CD14-positive monocyte (primary cell): Measurements from ENCODE around the gene CHRNB4. TPM values are rescaled to one million over a fixed set of nuclear protein-coding genes. Genes with fewer than 3 reads are reported as not detected.
"Not testable (repeated sequence)": the region's sequence is repeated elsewhere in the genome, so short reads cannot be mapped to it uniquely, and the experiment has no call there.

Experiments used
- DNase-seq, 3 donors: peaks; one replicate each; pipeline ENCODE4 v3.0.0-alpha.2; 2011 to 2022
- H2AFZ ChIP-seq: 2 replicates; pipeline ENCODE4 v1.6.0; 2012; ENCODE audit warnings: mild to moderate bottlenecking, low read depth, low read length, inconsistent platforms; ENCODE audit not compliant: insufficient read depth, poor library complexity, severe bottlenecking
- H3K27ac ChIP-seq, 2 donors: 1 replicate in 1 of 2; 2 replicates in 1 of 2; pipeline ENCODE4 v1.5.1; 2012 to 2013; ENCODE audit warnings: low read length in 2 of 2, control low read depth in 1 of 2, inconsistent platforms in 1 of 2, low read depth in 1 of 2, mild to moderate bottlenecking in 1 of 2
- H3K27me3 ChIP-seq, 2 donors: one replicate each; pipeline versions ENCODE4 v1.6.0 to v1.6.1; 2011 to 2013; ENCODE audit warnings: low read length in 2 of 2; ENCODE audit not compliant: control insufficient read depth in 2 of 2, insufficient read depth in 2 of 2
- H3K36me3 ChIP-seq, 2 donors: replicated peaks in 1 of 2; 1 replicate in 1 of 2; 2 replicates in 1 of 2; pipeline versions ENCODE4 v1.5.1 to v1.6.1; 2012 to 2013; ENCODE audit warnings: low read length in 2 of 2, control low read depth in 1 of 2, inconsistent platforms in 1 of 2, mild to moderate bottlenecking in 1 of 2; ENCODE audit not compliant: insufficient read depth in 2 of 2, control insufficient read depth in 1 of 2
- H3K4me1 ChIP-seq, 2 donors: 1 replicate in 1 of 2; 2 replicates in 1 of 2; pipeline versions ENCODE4 v1.5.1 to v1.6.1; 2012 to 2013; ENCODE audit warnings: low read length in 2 of 2, control low read depth in 1 of 2, inconsistent platforms in 1 of 2, mild to moderate bottlenecking in 1 of 2, moderate library complexity in 1 of 2; ENCODE audit not compliant: insufficient read depth in 2 of 2, control insufficient read depth in 1 of 2
- H3K4me2 ChIP-seq: replicated peaks from 2 replicates; pipeline ENCODE3; 2012; ENCODE audit warnings: low read length, moderate library complexity, mild to moderate bottlenecking; ENCODE audit not compliant: poor library complexity, severe bottlenecking; ENCODE audit errors: extremely low read depth
- H3K4me3 ChIP-seq, 3 experiments: fragments of 200-600 bp in 1 of 3; sonication (generic) in 1 of 3; replicated peaks in 1 of 3; 1 replicate in 2 of 3; 2 replicates in 1 of 3; pipeline ENCODE4 v1.5.1; 2011 to 2013; ENCODE audit warnings: low read length in 3 of 3, mild to moderate bottlenecking in 3 of 3, control low read depth in 2 of 3, low read depth in 2 of 3, inconsistent platforms in 1 of 3, moderate library complexity in 1 of 3
- H3K79me2 ChIP-seq: 2 replicates; pipeline ENCODE4 v1.6.0; 2012; ENCODE audit warnings: mild to moderate bottlenecking, control low read depth, inconsistent platforms, low read length, moderate library complexity; ENCODE audit not compliant: insufficient read depth
- H3K9ac ChIP-seq: 2 replicates; pipeline ENCODE4 v1.6.0; 2017; ENCODE audit warnings: low read length, mild to moderate bottlenecking; ENCODE audit not compliant: insufficient read depth, poor library complexity, severe bottlenecking
- H3K9me3 ChIP-seq, 2 donors: replicated peaks in 1 of 2; 1 replicate in 1 of 2; 2 replicates in 1 of 2; pipeline versions ENCODE4 v1.5.1 to v1.6.1; 2012 to 2013; ENCODE audit warnings: low read length in 2 of 2, control low read depth in 1 of 2; ENCODE audit not compliant: control insufficient read depth in 1 of 2, insufficient read depth in 1 of 2
- H4K20me1 ChIP-seq: 2 replicates; pipeline ENCODE4 v1.6.0; 2012; ENCODE audit warnings: mild to moderate bottlenecking, low read length, control low read depth, moderate library complexity; ENCODE audit not compliant: insufficient read depth
- H3K27ac Mint-ChIP-seq, 7 donors: one replicate each; pipeline ENCODE4 v1.8.0; 2020; ENCODE audit warnings: mild to moderate bottlenecking in 7 of 7, mixed read lengths in 7 of 7, moderate library complexity in 6 of 7, inconsistent platforms in 2 of 7
- H3K27me3 Mint-ChIP-seq, 3 donors: one replicate each; pipeline ENCODE4 v1.8.0; 2021 to 2022; ENCODE audit warnings: low read depth in 3 of 3, mild to moderate bottlenecking in 3 of 3, mixed read lengths in 3 of 3, moderate library complexity in 3 of 3, inconsistent platforms in 1 of 3
- H3K36me3 Mint-ChIP-seq, 2 donors: one replicate each; pipeline ENCODE4 v1.8.0; 2020; ENCODE audit warnings: mixed read lengths in 2 of 2, inconsistent platforms in 1 of 2, mild to moderate bottlenecking in 1 of 2
- H3K4me1 Mint-ChIP-seq: one replicate; pipeline ENCODE4 v1.8.0; 2020; ENCODE audit warnings: mild to moderate bottlenecking, mixed read lengths
- H3K4me3 Mint-ChIP-seq, 2 donors: one replicate each; pipeline ENCODE4 v1.8.0; 2020; ENCODE audit warnings: mild to moderate bottlenecking in 2 of 2, mixed read lengths in 2 of 2, moderate library complexity in 1 of 2
- H3K9me3 Mint-ChIP-seq, 7 donors: one replicate each; pipeline ENCODE4 v1.8.0; 2020 to 2022; ENCODE audit warnings: mixed read lengths in 7 of 7, mild to moderate bottlenecking in 6 of 7, moderate library complexity in 6 of 7, inconsistent platforms in 2 of 7
- CTCF ChIP-seq: fragments of 200-600 bp; IDR thresholded peaks from one replicate; pipeline ENCODE4 v1.8.0; 2022; ENCODE audit warnings: antibody characterized with exemption, mild to moderate bottlenecking
- WGBS: methylation state at CpG from one replicate; pipeline ENCODE4 v1.1.5; 2013; ENCODE audit warnings: missing lambda C conversion rate; ENCODE audit not compliant: insufficient coverage; 5-methylcytosine and 5-hydroxymethylcytosine counted together
- intact Hi-C, 2 donors: fragments of 100-400 bp; cut with micrococcal nuclease; formaldehyde crosslinking; loops; one replicate each; pipeline versions ENCODE4 v1.15.0 to v1.15.1; 2023
- polyA plus RNA-seq, 3 donors: library from polyadenylated mRNA; depleted of rRNA in 1 of 3; unstranded in 2 of 3; stranded (reverse) in 1 of 3; fragments of 300-500 nt in 2 of 3; fragments of >200 nt in 1 of 3; fragmentation: Illumina TruSeq in 2 of 3; gene quantifications; 1 replicate in 2 of 3; 2 replicates in 1 of 3; pipeline ENCODE4 v1.2.3, GENCODE V29; 2012 to 2021

CHRNB4 gene
- polyA plus RNA-seq, 3 donors = not detected

- intact Hi-C loops = no loop called here
- peaks cover 20 to 23% (median 22%) of the 10 kb centered on the region in 3 donors for H3K27me3 Mint-ChIP-seq
- DNase-seq = no peak
- Histone ChIP-seq H3K36me3 (no peaks in the 10 kb centered on the region), H3K4me2 (no peak overlapping the region), H4K20me1 (no peaks in the 10 kb centered on the region), H2AFZ (no peak overlapping the region), H3K9ac (no peak overlapping the region), H3K27ac (no peak overlapping the region), H3K4me1 (no peaks in the 10 kb centered on the region), H3K4me3 (no peak overlapping the region), H3K79me2 (no peaks in the 10 kb centered on the region), H3K27me3 (peaks cover 14 to 18% of the 10 kb centered on the region in 2 donors), H3K9me3 (no peaks in the 10 kb centered on the region)
- 100% methylated on average over 3 of the region's 3 CpGs for WGBS
- TF ChIP-seq CTCF = no peak
- peaks cover 0 to 3% of the 10 kb centered on the region in 2 donors for H3K36me3 Mint-ChIP-seq
- peaks cover 0 to 5% (median 0%) of the 10 kb centered on the region in 7 donors for H3K9me3 Mint-ChIP-seq
- no peak overlapping the region for H3K27ac Mint-ChIP-seq
- peaks cover 12% of the 10 kb centered on the region for H3K4me1 Mint-ChIP-seq
- no peak overlapping the region for H3K4me3 Mint-ChIP-seq
Observed at GRCh38 chr15:78615151-78615589, 25.8 kb downstream of the CHRNB4 start.

- Mint-ChIP-seq H3K4me3 (no peak overlapping the region), H3K27ac (no peak overlapping the region), H3K4me1 (peaks cover 9% of the 10 kb centered on the region), H3K9me3 (peaks cover 0 to 4% (median 0%) of the 10 kb centered on the region in 7 donors), H3K36me3 (no peaks in the 10 kb centered on the region), H3K27me3 (peaks cover 13 to 17% (median 13%) of the 10 kb centered on the region in 3 donors)
- DNase-seq = no peak
- no peaks in the 10 kb centered on the region for H3K9me3 ChIP-seq
- H3K27ac ChIP-seq = no peak overlapping the region
- no peak for TF ChIP-seq CTCF
- intact Hi-C loops = no loop called here
- peaks cover 2 to 7% of the 10 kb centered on the region in 2 donors for H3K27me3 ChIP-seq
- no peaks in the 10 kb centered on the region for H3K4me1 ChIP-seq
- no peak overlapping the region for H2AFZ ChIP-seq
- no peaks in the 10 kb centered on the region for H4K20me1 ChIP-seq
- no peak overlapping the region for H3K4me2 ChIP-seq
- H3K79me2 ChIP-seq = no peaks in the 10 kb centered on the region
- WGBS = 80% methylated on average over 1 of the region's 3 CpGs
- no peak overlapping the region for H3K4me3 ChIP-seq
- no peak overlapping the region for H3K9ac ChIP-seq
- no peaks in the 10 kb centered on the region for H3K36me3 ChIP-seq
Observed at GRCh38 chr15:78614021-78614420, 27.0 kb downstream of the CHRNB4 start.

GRCh38 chr15:78609551-78609950 lies 31.5 kb downstream of the CHRNB4 start:
- H3K36me3 ChIP-seq, H3K9me3 ChIP-seq, intact Hi-C loops, H3K36me3 Mint-ChIP-seq, H3K4me2 ChIP-seq, H3K27ac Mint-ChIP-seq, H3K4me3 ChIP-seq, H3K4me1 Mint-ChIP-seq, H2AFZ ChIP-seq, H3K27me3 ChIP-seq, H3K27ac ChIP-seq, H3K79me2 ChIP-seq, H4K20me1 ChIP-seq, H3K4me3 Mint-ChIP-seq, H3K4me1 ChIP-seq, DNase-seq, H3K9me3 Mint-ChIP-seq, H3K9ac ChIP-seq: not testable (repeated sequence)
- WGBS = no CpG with 5 or more reads among the region's 3 CpGs
- H3K27me3 Mint-ChIP-seq = peaks cover 13 to 28% (median 19%) of the 10 kb centered on the region in 3 donors
